HG03558 (cell line): ENCODE measurements around the gene THSD7A.
"Not testable (repeated sequence)": the region's sequence is repeated elsewhere in the genome, so short reads cannot be mapped to it uniquely, and the experiment has no call there.

ENCODE experiments used
- ATAC-seq: cut with Tn5 transposase; IDR thresholded peaks from one replicate; pipeline ENCODE4 v1.9.1; 2021; ENCODE audit warnings: moderate number of reproducible peaks; ENCODE audit not compliant: unreplicated experiment; ENCODE audit errors: extremely low read depth

THSD7A gene

GRCh38 chr7:11533229-11533820 is 298.7 kb downstream of the THSD7A start:
- no peak for ATAC-seq

GRCh38 chr7:11529382-11529781 is 302.6 kb downstream of the THSD7A start:
- ATAC-seq, result no peak

DNA sequence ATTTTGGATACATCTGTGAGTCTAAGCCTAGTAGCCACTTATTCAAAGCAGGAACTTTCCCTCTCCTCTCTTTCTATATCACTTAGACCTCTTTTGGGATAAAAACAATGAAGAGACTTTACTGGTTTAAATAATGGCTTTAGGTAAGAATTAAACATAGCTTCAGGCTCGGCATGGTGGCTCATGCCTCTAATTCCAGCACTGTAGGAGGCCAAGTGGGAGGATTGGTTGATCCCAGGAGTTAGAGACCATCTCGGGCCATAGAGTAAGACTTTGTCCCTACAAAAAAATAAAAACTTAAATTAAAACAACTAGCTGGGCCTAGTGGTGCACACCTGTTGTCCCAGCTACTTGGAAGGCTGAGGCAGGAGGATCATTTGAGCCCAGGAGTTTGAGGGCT is 304.3 kb downstream of the THSD7A start:
- no peak for ATAC-seq

GRCh38 chr7:11524476-11525397 is 307.3 kb downstream of the THSD7A start:
- ATAC-seq, result no peak

GRCh38 chr7:11521964-11522499 is 310.0 kb downstream of the THSD7A start:
- ATAC-seq, result not testable (repeated sequence)

DNA sequence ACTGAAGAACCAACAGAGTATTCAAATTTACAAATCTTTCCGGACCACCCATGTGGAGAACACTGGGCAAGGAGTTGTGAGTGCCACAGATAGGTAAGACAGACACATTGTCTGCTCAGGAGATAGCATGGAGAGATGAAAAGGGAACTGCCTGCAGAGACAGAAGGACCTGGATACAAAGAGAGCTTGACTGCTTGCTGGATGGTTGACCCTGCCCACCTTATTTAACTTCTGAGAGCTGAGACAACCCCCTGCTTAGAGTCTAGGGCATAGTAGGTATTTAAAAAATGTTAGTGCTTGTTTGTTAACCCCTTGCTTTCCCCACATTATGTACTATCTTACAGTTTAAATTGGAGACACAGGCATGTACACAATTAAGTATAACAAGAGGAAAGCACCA is 314.1 kb downstream of the THSD7A start:
- no peak for ATAC-seq

GRCh38 chr7:11516328-11516727 is 315.7 kb downstream of the THSD7A start:
- no peak for ATAC-seq

- no peak for ATAC-seq
These were observed 318.5 kb downstream of the THSD7A start for GRCh38 chr7:11513460-11513859.

GRCh38 chr7:11507929-11508328 is 324.1 kb downstream of the THSD7A start:
- ATAC-seq, result no peak

DNA sequence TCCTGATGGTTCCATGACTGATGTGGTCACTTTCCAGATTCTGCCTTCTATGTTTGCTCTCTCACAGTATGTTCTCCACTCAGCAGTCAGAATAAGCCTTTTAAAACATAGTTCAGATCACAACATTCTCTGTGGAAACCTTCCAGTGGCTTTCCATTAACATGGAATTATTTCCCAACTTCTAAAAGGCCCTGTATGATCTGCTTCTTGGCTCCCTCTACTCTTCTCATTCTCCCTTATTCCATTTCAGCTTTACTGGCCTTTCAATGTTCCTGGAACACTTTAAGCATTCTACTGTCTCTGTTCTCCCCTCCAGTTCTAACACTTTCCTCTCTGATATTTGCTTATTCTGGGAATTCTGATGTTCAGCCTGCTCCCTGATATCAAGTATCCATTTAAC is 325.6 kb downstream of the THSD7A start:
- no peak for ATAC-seq

DNA sequence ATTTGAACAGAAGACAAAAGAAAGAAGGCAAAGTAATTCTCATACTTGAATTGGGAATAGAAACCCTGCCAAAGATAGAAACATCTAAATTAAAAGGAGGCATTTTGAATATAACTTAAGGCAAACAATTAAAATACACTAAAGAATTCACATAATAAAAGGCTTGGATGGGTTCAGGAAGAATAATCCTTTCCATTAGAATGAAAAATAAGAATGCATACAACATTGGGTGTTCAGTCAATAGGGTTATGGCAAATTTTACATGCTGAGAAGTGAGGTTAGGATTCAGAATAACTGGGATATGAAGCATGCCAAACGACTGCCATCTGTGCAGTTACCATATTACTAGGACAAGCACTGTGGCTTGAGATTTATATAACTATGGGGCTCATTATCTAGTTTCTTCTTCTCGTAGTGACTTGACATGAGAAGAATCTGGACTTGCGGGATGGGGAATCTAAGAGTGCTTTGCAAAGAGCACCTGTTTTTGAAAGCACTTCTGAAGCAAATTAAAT is 326.5 kb downstream of the THSD7A start:
- no peak for ATAC-seq

- ATAC-seq, result no peak
These were observed 339.7 kb downstream of the THSD7A start for GRCh38 chr7:11492307-11492706.

DNA sequence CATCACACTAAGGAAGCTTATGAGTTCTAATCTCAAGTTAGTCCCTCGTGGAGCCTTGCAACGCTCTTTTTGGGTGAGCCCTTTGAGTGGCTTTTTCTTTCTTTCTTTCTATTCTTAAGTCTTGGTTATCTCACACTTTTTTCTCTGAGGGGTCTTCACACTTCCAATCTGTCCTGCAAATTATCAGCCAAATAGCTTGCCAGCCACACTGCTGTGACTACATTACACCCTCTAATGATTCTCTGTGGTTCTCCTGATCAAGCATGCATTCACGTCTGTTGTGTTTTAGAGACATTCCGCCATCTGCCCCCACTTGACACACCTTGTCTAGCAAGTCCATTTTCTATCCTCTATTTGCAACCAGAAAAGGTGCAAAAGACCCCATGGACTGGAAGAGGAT is 340.2 kb downstream of the THSD7A start:
- no peak for ATAC-seq

GRCh38 chr7:11489280-11489679 is 342.7 kb downstream of the THSD7A start:
- ATAC-seq, result no peak

- ATAC-seq, result no peak
These were observed 345.7 kb downstream of the THSD7A start for GRCh38 chr7:11486271-11486670.

DNA sequence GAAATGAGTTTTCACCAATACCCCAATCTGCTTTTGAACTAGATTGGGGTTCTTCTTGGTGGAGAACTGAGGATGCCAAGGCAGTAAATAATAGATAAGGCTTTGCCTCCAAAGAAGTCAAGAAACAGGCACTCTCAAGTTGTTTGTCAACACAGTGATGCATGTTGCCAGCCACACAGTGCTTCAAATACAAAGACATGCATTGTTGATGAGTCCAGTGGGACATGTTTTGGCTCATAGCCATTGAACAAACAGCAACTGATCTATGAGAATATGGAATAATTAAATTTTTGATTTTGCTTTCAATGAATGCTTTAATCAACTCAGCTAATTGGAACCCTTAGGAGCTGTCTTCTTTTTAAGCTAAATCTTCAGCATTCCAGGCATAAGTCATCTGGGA is 346.4 kb downstream of the THSD7A start:
- ATAC-seq, result no peak

GRCh38 chr7:11480143-11480542 is 351.9 kb downstream of the THSD7A start:
- ATAC-seq, result no peak

DNA sequence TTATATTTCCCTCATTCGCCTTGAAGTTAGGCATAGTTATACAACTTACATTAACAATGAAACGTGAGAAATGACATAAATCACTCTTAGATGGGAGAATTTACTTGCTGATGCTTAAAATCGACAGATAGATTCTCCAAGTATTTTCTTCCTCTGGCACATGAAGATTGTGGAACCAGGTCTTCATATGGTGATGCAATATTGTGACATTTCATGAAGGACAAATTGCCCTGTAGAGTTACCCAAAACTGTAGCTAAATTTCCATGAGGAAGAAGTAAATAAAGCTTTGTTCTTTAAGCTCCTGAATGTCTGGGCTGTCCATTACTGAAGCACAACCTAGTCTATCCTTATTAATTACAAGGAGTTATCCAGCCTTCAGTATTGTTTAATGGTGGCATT is 353.1 kb downstream of the THSD7A start:
- no peak for ATAC-seq

DNA sequence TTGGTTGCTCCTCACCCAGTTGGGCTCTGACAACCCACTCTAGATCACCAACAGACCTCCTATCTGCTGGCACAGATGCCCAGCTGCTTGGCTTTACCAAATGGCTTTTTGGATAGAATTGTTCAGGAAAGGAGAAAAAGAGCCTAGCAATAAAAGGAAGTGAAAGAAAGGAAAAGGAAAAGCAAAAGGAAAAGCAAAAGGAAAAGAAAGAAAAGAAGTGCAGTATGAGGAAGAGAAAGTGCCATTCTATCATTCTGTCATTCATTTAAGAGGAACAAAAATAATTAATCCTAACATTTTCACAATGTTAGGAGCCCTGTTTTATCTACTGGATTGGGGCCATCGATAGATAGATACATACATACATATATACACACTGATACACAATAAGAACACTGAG is 353.6 kb downstream of the THSD7A start:
- no peak for ATAC-seq

DNA sequence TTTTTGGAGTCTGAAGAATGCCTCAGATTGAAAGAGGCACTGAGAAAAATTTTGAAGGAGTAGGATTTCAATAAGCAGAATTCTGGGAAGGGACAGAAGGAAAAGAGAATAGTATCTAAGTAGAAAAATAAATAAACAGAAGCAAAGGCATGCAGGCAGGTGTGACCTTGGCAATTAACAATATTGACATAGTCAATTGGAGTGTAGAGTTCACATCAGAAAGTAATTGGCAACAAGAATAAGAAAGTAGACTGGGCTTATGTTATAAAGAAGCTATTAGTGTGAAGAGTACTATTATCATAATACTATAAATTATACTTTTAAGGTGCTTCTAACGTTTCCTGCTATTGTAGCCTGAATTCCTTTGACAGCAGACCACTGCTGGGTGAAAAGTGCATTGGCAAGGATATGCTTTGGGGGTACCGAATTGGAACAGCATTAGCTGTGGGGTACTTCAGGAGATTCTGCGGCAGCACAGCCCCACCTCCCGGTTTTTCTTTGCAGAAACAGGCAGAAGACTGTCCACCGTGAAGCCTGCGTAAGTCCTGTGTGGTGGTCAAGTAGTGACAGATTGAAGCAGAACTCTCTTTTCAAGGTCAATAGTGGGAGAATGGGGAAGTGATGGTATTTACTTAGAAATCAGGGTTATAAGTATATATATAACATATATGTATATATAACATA is 357.0 kb downstream of the THSD7A start:
- ATAC-seq, result no peak
